C4-2B (cell line): ENCODE measurements around the gene NUDT22.
"Not testable (repeated sequence)": the region's sequence is repeated elsewhere in the genome, so short reads cannot be mapped to it uniquely, and the experiment has no call there.

ENCODE experiments used
- ZFX ChIP-seq: fragments of 450-650 bp; IDR thresholded peaks from 2 replicates; pipeline ENCODE4 v1.6.1; 2017
- TF ChIP-seq, protein P1 (sequence below): fragments of 450-650 bp; conservative IDR thresholded peaks from 2 replicates; pipeline ENCODE4 v1.5.1; 2017; ENCODE audit warnings: mild to moderate bottlenecking

DNA sequence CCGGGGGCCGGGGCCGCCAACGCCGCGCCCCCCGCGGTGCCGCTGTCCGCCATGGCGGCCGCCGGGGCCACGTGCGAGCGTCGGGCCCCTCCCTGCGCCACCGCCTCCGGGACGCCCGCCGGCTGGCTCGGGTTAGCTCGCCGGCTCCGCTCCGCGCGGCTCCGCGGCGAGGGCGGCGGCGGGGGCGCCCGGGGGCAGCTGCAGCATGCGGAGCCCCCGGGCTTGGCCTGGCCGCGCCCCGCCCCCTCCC is 20.5 kb downstream of the NUDT22 start:
- TF ChIP-seq, protein P1, sequence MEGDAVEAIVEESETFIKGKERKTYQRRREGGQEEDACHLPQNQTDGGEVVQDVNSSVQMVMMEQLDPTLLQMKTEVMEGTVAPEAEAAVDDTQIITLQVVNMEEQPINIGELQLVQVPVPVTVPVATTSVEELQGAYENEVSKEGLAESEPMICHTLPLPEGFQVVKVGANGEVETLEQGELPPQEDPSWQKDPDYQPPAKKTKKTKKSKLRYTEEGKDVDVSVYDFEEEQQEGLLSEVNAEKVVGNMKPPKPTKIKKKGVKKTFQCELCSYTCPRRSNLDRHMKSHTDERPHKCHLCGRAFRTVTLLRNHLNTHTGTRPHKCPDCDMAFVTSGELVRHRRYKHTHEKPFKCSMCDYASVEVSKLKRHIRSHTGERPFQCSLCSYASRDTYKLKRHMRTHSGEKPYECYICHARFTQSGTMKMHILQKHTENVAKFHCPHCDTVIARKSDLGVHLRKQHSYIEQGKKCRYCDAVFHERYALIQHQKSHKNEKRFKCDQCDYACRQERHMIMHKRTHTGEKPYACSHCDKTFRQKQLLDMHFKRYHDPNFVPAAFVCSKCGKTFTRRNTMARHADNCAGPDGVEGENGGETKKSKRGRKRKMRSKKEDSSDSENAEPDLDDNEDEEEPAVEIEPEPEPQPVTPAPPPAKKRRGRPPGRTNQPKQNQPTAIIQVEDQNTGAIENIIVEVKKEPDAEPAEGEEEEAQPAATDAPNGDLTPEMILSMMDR, result not testable (repeated sequence)
- TF ChIP-seq ZFX, result not testable (repeated sequence)
